ENCODE data around the gene DAPK2. TPM values are rescaled to one million over a fixed set of nuclear protein-coding genes. Genes with fewer than 3 reads are reported as not detected.

Gene DAPK2
- total and polyA plus RNA-seq, 2 of the 13 experiments (the other 11 are each of a cell fraction or from before 2014, with no cell fraction given) = 0.33 to 0.63 TPM

- TF ChIP-seq MLX (CRISPR knock-in tag; IDR thresholded peaks at IDR 0.05) (peak; percentile 63; the same call in 1 of the 2 replicates), ZNF772 (CRISPR knock-in tag; IDR thresholded peaks at IDR 0.05) (no peak), IKZF1 (IDR thresholded peaks at IDR 0.05) (no peak), FOXO4 (CRISPR knock-in tag; conservative IDR thresholded peaks at IDR 0.05) (no peak), GATA4 (IDR thresholded peaks at IDR 0.05; ENCODE audit: borderline replicate concordance, low read depth) (peak; percentile 90; the same call in 1 of the 2 replicates), SKIL (CRISPR knock-in tag; IDR thresholded peaks at IDR 0.05; ENCODE audit: borderline replicate concordance) (peak; percentile 93), ZNF816 (CRISPR knock-in tag; IDR thresholded peaks at IDR 0.05; ENCODE audit: borderline replicate concordance) (no peak), RORA (CRISPR knock-in tag; IDR thresholded peaks at IDR 0.05) (peak; percentile 43; the same call in 1 of the 2 replicates), FOXP1 (IDR thresholded peaks at IDR 0.05) (peak; percentile 21; the same call in 1 of the 2 replicates), FOXP1 (CRISPR knock-in tag; IDR thresholded peaks at IDR 0.05) (peak; percentile 82), IRF1 (CRISPR knock-in tag; IDR thresholded peaks at IDR 0.05; ENCODE audit: low read depth) (no peak), RCOR2 (CRISPR knock-in tag; IDR thresholded peaks at IDR 0.05) (peak; percentile 79), ZNF20 (CRISPR knock-in tag; IDR thresholded peaks at IDR 0.05) (no peak), MEIS2 (CRISPR knock-in tag; IDR thresholded peaks at IDR 0.05) (peak; percentile 68), ZSCAN22 (CRISPR knock-in tag; IDR thresholded peaks at IDR 0.05) (no peak), GATAD1 (CRISPR knock-in tag; IDR thresholded peaks at IDR 0.05) (peak; percentile 48; the same call in 1 of the 2 replicates)
- TF ChIP-seq, protein P1, sequence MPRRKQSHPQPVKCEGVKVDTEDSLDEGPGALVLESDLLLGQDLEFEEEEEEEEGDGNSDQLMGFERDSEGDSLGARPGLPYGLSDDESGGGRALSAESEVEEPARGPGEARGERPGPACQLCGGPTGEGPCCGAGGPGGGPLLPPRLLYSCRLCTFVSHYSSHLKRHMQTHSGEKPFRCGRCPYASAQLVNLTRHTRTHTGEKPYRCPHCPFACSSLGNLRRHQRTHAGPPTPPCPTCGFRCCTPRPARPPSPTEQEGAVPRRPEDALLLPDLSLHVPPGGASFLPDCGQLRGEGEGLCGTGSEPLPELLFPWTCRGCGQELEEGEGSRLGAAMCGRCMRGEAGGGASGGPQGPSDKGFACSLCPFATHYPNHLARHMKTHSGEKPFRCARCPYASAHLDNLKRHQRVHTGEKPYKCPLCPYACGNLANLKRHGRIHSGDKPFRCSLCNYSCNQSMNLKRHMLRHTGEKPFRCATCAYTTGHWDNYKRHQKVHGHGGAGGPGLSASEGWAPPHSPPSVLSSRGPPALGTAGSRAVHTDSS (CRISPR knock-in tag; conservative IDR thresholded peaks at IDR 0.05) = no peak
- TF ChIP-seq, protein P2, sequence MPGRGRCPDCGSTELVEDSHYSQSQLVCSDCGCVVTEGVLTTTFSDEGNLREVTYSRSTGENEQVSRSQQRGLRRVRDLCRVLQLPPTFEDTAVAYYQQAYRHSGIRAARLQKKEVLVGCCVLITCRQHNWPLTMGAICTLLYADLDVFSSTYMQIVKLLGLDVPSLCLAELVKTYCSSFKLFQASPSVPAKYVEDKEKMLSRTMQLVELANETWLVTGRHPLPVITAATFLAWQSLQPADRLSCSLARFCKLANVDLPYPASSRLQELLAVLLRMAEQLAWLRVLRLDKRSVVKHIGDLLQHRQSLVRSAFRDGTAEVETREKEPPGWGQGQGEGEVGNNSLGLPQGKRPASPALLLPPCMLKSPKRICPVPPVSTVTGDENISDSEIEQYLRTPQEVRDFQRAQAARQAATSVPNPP (CRISPR knock-in tag; IDR thresholded peaks at IDR 0.05) = 0 out of 2 replicates have a peak, but pooled peaks have one; percentile 44
- TF ChIP-seq, protein P3, sequence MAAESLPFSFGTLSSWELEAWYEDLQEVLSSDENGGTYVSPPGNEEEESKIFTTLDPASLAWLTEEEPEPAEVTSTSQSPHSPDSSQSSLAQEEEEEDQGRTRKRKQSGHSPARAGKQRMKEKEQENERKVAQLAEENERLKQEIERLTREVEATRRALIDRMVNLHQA (CRISPR knock-in tag; IDR thresholded peaks at IDR 0.05) = no peak
- TF ChIP-seq, protein P4, sequence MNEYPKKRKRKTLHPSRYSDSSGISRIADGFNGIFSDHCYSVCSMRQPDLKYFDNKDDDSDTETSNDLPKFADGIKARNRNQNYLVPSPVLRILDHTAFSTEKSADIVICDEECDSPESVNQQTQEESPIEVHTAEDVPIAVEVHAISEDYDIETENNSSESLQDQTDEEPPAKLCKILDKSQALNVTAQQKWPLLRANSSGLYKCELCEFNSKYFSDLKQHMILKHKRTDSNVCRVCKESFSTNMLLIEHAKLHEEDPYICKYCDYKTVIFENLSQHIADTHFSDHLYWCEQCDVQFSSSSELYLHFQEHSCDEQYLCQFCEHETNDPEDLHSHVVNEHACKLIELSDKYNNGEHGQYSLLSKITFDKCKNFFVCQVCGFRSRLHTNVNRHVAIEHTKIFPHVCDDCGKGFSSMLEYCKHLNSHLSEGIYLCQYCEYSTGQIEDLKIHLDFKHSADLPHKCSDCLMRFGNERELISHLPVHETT (CRISPR knock-in tag; conservative IDR thresholded peaks at IDR 0.05) = no peak
- TF ChIP-seq, protein P5, sequence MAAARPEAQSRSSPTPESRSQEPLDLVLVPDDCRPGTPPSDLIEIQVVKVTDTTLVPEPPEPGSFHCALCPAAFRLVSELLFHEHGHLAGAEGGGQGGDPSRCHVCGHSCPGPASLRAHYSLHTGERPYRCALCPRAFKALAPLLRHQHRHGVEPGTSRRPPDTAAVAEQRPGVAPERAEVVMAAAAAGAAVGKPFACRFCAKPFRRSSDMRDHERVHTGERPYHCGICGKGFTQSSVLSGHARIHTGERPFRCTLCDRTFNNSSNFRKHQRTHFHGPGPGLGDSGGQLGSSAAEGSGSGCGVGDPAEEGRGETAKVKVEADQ (CRISPR knock-in tag; IDR thresholded peaks at IDR 0.05; ENCODE audit: borderline replicate concordance) = no peak
Measured at GRCh38 chr15:64072812-64073211, 26.5 kb upstream of the DAPK2 start (continued).

Measured in HepG2 (cell line).